Thoracic aorta (tissue), 2 donors: ENCODE measurements around the gene ERCC6L2. TPM values are rescaled to one million over a fixed set of nuclear protein-coding genes. Genes with fewer than 3 reads are reported as not detected.

ENCODE experiments used
- ATAC-seq: fragments of 150-250 bp; one replicate; pipeline ENCODE4 v1.8.0; 2017; ENCODE audit warnings: low read depth; ENCODE audit not compliant: insufficient number of reproducible peaks, low FRiP score
- DNase-seq: peaks from one replicate; pipeline ENCODE4 v3.0.0-alpha.2; 2020; ENCODE audit warnings: low spot score
- H3K27ac ChIP-seq, 2 donors: fragments of 200-600 bp; sonication (generic); 1 replicate in 1 of 2; 2 replicates in 1 of 2; pipeline ENCODE4 v1.5.1; 2016; ENCODE audit warnings: mild to moderate bottlenecking in 2 of 2, moderate library complexity in 2 of 2
- H3K27me3 ChIP-seq: fragments of 200-600 bp; sonication (generic); replicated peaks from 2 replicates; pipeline ENCODE4 v1.6.0; 2016; ENCODE audit warnings: mild to moderate bottlenecking; ENCODE audit not compliant: insufficient read depth
- H3K36me3 ChIP-seq: fragments of 200-600 bp; sonication (generic); one replicate; pipeline ENCODE4 v1.5.1; 2016
- H3K4me1 ChIP-seq, 2 donors: fragments of 200-600 bp; sonication (generic); 1 replicate in 1 of 2; 2 replicates in 1 of 2; pipeline versions ENCODE4 v1.5.1 to v1.6.0; 2016; ENCODE audit warnings: low read depth in 2 of 2, mild to moderate bottlenecking in 1 of 2; ENCODE audit not compliant: control insufficient read depth in 1 of 2
- H3K4me3 ChIP-seq: fragments of 200-600 bp; sonication (generic); 2 replicates; pipeline ENCODE4 v1.5.1; 2016; ENCODE audit warnings: mild to moderate bottlenecking
- H3K9me3 ChIP-seq: fragments of 200-600 bp; sonication (generic); 2 replicates; pipeline ENCODE4 v1.5.1; 2016
- CTCF ChIP-seq: fragments of 200-600 bp; sonication (generic); IDR thresholded peaks from one replicate; pipeline ENCODE4 v1.5.1; 2019; ENCODE audit warnings: antibody characterized with exemption
- total RNA-seq, 2 donors: library from RNA; depleted of rRNA; stranded (reverse); fragments of >200 nt; gene quantifications; one replicate each; pipeline versions ENCODE4 v1.1.0 to v1.2.3, GENCODE V29; 2016

The ERCC6L2 gene
- total RNA-seq, 2 donors from 2014 or later: 32.1 to 53.4 TPM

GRCh38 chr9:95876595-95876994, 1.1 kb downstream of the ERCC6L2 start:
- H3K4me3 ChIP-seq: no peak overlapping the region
- H3K9me3 ChIP-seq: no peaks in the 10 kb centered on the region
- H3K4me1 ChIP-seq: peaks cover 14 to 18% of the 10 kb centered on the region in 2 donors
- no peak for TF ChIP-seq CTCF
- ATAC-seq (no peak), DNase-seq (no peak)
- H3K36me3 ChIP-seq: no peaks in the 10 kb centered on the region
- H3K27ac ChIP-seq: peak overlapping the region in 1 of 2 donors; percentile 100
- no peaks in the 10 kb centered on the region for H3K27me3 ChIP-seq

GRCh38 chr9:95877984-95878383, 2.5 kb downstream of the ERCC6L2 start:
- Histone ChIP-seq H3K9me3 (no peaks in the 10 kb centered on the region), H3K36me3 (no peaks in the 10 kb centered on the region), H3K4me3 (no peak overlapping the region), H3K27ac (no peak overlapping the region), H3K4me1 (peaks cover 18 to 24% of the 10 kb centered on the region in 2 donors), H3K27me3 (no peaks in the 10 kb centered on the region)
- ATAC-seq (no peak), DNase-seq (no peak)
- no peak for TF ChIP-seq CTCF

GRCh38 chr9:95879591-95879990, 4.1 kb downstream of the ERCC6L2 start:
- no peak for TF ChIP-seq CTCF
- Histone ChIP-seq H3K9me3 (no peaks in the 10 kb centered on the region), H3K27ac (no peak overlapping the region), H3K36me3 (no peaks in the 10 kb centered on the region), H3K27me3 (no peaks in the 10 kb centered on the region), H3K4me3 (no peak overlapping the region), H3K4me1 (peaks cover 9 to 14% of the 10 kb centered on the region in 2 donors)
- DNase-seq (no peak), ATAC-seq (no peak)

- H3K4me1 ChIP-seq: peaks cover 8 to 12% of the 10 kb centered on the region in 2 donors
- H3K27me3 ChIP-seq: no peaks in the 10 kb centered on the region
- no peaks in the 10 kb centered on the region for H3K36me3 ChIP-seq
- no peak for ATAC-seq
- no peak for DNase-seq
- no peak overlapping the region for H3K4me3 ChIP-seq
- H3K9me3 ChIP-seq: no peaks in the 10 kb centered on the region
- H3K27ac ChIP-seq: no peak overlapping the region
- TF ChIP-seq CTCF: no peak
These were observed 4.7 kb downstream of the ERCC6L2 start for GRCh38 chr9:95880021-95880690.

GRCh38 chr9:95887926-95888497, 12.5 kb downstream of the ERCC6L2 start:
- H3K27me3 ChIP-seq: no peaks in the 10 kb centered on the region
- DNase-seq: no peak
- H3K4me3 ChIP-seq: no peak overlapping the region
- H3K9me3 ChIP-seq: no peaks in the 10 kb centered on the region
- ATAC-seq: no peak
- no peak for TF ChIP-seq CTCF
- peaks cover 0 to under 1% of the 10 kb centered on the region in 2 donors for H3K4me1 ChIP-seq
- no peaks in the 10 kb centered on the region for H3K36me3 ChIP-seq
- no peak overlapping the region for H3K27ac ChIP-seq
